OCI-LY7 (cell line): Measurements from ENCODE around the gene CYP2B6. TPM values are rescaled to one million over a fixed set of nuclear protein-coding genes. Genes with fewer than 3 reads are reported as not detected.

Experiments
- BruUV-seq: library from RNA; stranded (reverse); fragments of 400-500 nt; replicated peaks from 2 replicates; lab custom pipeline; 2021; lab: Mats Ljungman, UMichigan
- CTCF ChIA-PET: fragments of 300-600 bp; sonication (Branson Sonifier 250); formaldehyde crosslinking; loops from one replicate; lab custom pipeline; 2022; ENCODE audit warnings: antibody characterized with exemption; ENCODE audit not compliant: unreplicated experiment; lab: Charles Lee
- POLR2A ChIA-PET: fragments of 300-600 bp; sonication (Branson Sonifier 250); formaldehyde crosslinking; loops from one replicate; lab custom pipeline; 2022; ENCODE audit warnings: antibody characterized with exemption; lab: Charles Lee
- DNase-seq: peaks from one replicate; pipeline ENCODE4 v3.0.0-alpha.2; 2015; ENCODE audit warnings: low spot score
- H2AFZ ChIP-seq: fragments of 200-600 bp; sonication (generic), shearing (Covaris generic); 2 replicates; pipeline ENCODE4 v1.6.1; 2014; ENCODE audit warnings: mild to moderate bottlenecking, antibody characterized with exemption, low read length, moderate library complexity
- H3K27ac ChIP-seq: fragments of 200-600 bp; sonication (generic); 2 replicates; pipeline ENCODE4 v1.5.1; 2014; ENCODE audit warnings: mixed run types, low read depth, mild to moderate bottlenecking, moderate library complexity, low read length, inconsistent platforms; ENCODE audit not compliant: poor library complexity, severe bottlenecking
- H3K36me3 ChIP-seq: fragments of 200-600 bp; sonication (generic); 2 replicates; pipeline ENCODE4 v1.6.1; 2014; ENCODE audit warnings: mild to moderate bottlenecking, antibody characterized with exemption, low read length, moderate library complexity, mixed read lengths; ENCODE audit not compliant: insufficient read depth
- H3K4me1 ChIP-seq: fragments of 200-600 bp; sonication (generic); 2 replicates; pipeline ENCODE4 v1.5.1; 2014; ENCODE audit warnings: mild to moderate bottlenecking, low read length; ENCODE audit not compliant: insufficient read depth, poor library complexity, severe bottlenecking
- H3K4me2 ChIP-seq: fragments of 200-600 bp; sonication (generic); 2 replicates; pipeline ENCODE4 v1.6.1; 2014; ENCODE audit warnings: mild to moderate bottlenecking, low read length
- H3K4me3 ChIP-seq: fragments of 200-600 bp; sonication (generic); 2 replicates; pipeline ENCODE4 v1.5.1; 2014; ENCODE audit warnings: mild to moderate bottlenecking, low read depth, low read length; ENCODE audit not compliant: poor library complexity, severe bottlenecking
- H3K79me2 ChIP-seq: fragments of 200-600 bp; sonication (generic); 2 replicates; pipeline ENCODE4 v1.6.1; 2016; ENCODE audit warnings: low read depth, mild to moderate bottlenecking, low read length, moderate library complexity, mixed read lengths; ENCODE audit not compliant: insufficient read depth
- H3K9me2 ChIP-seq: fragments of 200-600 bp; sonication (generic); 2 replicates; pipeline ENCODE4 v1.6.1; 2016; ENCODE audit warnings: mild to moderate bottlenecking, low read length, mixed read lengths; ENCODE audit not compliant: insufficient read depth
- H3K9me3 ChIP-seq: fragments of 200-600 bp; sonication (generic); 2 replicates; pipeline ENCODE4 v1.6.1; 2014; ENCODE audit warnings: mild to moderate bottlenecking, mixed run types, low read length, mixed read lengths
- H4K20me1 ChIP-seq: fragments of 200-600 bp; sonication (generic); 2 replicates; pipeline ENCODE4 v1.6.1; 2014; ENCODE audit warnings: mild to moderate bottlenecking, antibody characterized with exemption, low read length, moderate library complexity, mixed read lengths; ENCODE audit not compliant: insufficient read depth
- EZH2phosphoT487 ChIP-seq: fragments of 200-600 bp; sonication (generic); IDR thresholded peaks from 2 replicates; pipeline ENCODE4 v1.6.1; 2018; ENCODE audit warnings: low read depth, borderline replicate concordance, mild to moderate bottlenecking, mixed run types, antibody characterized with exemption, low read length, moderate library complexity, mixed read lengths
- intact Hi-C: fragments of 100-400 bp; cut with micrococcal nuclease; formaldehyde crosslinking; loops from one replicate; pipeline ENCODE4 v1.10.0; 2022; ENCODE audit not compliant: unreplicated experiment
- total RNA-seq, 2 experiments: library from RNA; depleted of rRNA in 1 of 2; stranded (reverse); fragments of >200 nt in 1 of 2; shearing (Covaris generic) in 1 of 2; gene quantifications; 2 replicates each; pipeline ENCODE4 v1.2.3, GENCODE V29; 2014 to 2022
- TF ChIP-seq, protein P1 (sequence below): fragments of 200-600 bp; sonication (generic); conservative IDR thresholded peaks from 2 replicates; pipeline ENCODE4 v1.5.1; 2014; ENCODE audit warnings: mild to moderate bottlenecking, antibody characterized with exemption, low read length, moderate library complexity, mixed read lengths

The CYP2B6 gene
- total RNA-seq, 2 experiments from 2014 or later, result not detected

DNA sequence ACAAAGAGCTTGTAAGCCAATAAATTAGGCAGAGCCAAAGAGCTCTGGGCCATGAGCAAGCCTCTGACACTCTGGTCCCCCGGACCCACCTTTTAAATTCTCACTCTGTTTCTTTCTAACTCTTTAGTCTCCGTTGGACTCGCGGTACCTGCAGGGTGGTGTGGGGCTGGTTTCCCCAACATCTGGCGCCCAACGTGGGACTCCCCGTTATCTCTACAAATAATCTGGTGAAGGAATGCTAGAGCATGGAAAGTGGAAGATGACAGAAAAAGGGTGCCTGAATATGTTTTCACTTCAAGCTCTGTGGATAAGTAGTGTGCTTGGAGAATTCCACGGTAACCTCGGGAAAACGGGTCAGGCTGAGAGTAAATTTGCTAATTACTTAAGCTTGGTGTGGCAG lies 36.5 kb upstream of the CYP2B6 start:
- Histone ChIP-seq H3K4me2 (no peak overlapping the region), H3K4me1 (no peaks in the 10 kb centered on the region), H4K20me1 (no peaks in the 10 kb centered on the region), H2AFZ (no peak overlapping the region), H3K9me3 (peaks cover 20% of the 10 kb centered on the region), H3K4me3 (no peak overlapping the region), H3K36me3 (no peaks in the 10 kb centered on the region), H3K9me2 (no peaks in the 10 kb centered on the region), H3K79me2 (no peaks in the 10 kb centered on the region), H3K27ac (no peak overlapping the region)
- intact Hi-C loops, result no loop called here
- POLR2A ChIA-PET, result no interaction called here
- no peak for TF ChIP-seq EZH2phosphoT487
- TF ChIP-seq, protein P1, sequence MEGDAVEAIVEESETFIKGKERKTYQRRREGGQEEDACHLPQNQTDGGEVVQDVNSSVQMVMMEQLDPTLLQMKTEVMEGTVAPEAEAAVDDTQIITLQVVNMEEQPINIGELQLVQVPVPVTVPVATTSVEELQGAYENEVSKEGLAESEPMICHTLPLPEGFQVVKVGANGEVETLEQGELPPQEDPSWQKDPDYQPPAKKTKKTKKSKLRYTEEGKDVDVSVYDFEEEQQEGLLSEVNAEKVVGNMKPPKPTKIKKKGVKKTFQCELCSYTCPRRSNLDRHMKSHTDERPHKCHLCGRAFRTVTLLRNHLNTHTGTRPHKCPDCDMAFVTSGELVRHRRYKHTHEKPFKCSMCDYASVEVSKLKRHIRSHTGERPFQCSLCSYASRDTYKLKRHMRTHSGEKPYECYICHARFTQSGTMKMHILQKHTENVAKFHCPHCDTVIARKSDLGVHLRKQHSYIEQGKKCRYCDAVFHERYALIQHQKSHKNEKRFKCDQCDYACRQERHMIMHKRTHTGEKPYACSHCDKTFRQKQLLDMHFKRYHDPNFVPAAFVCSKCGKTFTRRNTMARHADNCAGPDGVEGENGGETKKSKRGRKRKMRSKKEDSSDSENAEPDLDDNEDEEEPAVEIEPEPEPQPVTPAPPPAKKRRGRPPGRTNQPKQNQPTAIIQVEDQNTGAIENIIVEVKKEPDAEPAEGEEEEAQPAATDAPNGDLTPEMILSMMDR, result no peak
- no TSS peak for BruUV-seq
- CTCF ChIA-PET, result no interaction called here
- peak; percentile 9 for DNase-seq

- Histone ChIP-seq H3K9me2 (no peaks in the 10 kb centered on the region), H2AFZ (no peak overlapping the region), H3K27ac (no peak overlapping the region), H3K4me2 (no peak overlapping the region), H3K4me3 (no peak overlapping the region), H3K4me1 (no peaks in the 10 kb centered on the region), H3K36me3 (no peaks in the 10 kb centered on the region), H4K20me1 (no peaks in the 10 kb centered on the region), H3K79me2 (no peaks in the 10 kb centered on the region), H3K9me3 (peaks cover 9% of the 10 kb centered on the region)
- no TSS peak for BruUV-seq
- intact Hi-C loops, result no loop called here
- ChIA-PET CTCF (no interaction called here), POLR2A (no interaction called here)
- no peak for TF ChIP-seq EZH2phosphoT487
- no peak for DNase-seq
Measured at GRCh38 chr19:40959338-40959737, 31.7 kb upstream of the CYP2B6 start.

DNA sequence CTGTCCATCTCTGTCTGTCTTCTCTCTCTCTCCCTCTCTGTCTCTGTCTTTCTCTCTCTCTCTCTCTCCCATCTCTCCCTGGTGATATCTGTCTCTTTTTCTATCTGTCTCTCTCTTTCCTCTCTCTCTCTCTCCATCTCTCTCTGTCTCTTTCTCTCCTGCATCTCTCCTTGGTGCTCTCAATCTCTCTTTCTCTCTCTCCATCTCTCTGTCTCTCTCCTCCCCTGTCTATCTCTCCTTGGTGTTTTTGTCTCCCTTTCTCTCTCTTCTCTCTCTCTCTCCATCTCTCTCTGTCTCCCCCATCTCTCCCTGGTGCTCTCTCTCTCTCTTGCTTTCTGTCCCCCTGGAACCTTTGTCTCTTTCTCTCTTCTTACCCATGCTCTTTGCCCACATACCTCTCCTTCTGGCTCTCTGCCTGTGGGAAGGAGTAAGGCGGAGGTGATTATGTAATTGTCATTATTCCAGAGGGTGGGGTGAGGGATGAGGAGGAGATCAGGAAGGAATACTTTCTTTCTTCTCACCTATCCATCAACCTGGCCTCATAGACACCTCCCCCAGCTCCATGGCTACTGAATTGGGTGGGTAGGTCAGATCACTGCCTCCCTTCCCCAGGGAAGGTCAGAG lies 30.9 kb upstream of the CYP2B6 start:
- no peak overlapping the region for H3K27ac ChIP-seq
- no peak overlapping the region for H2AFZ ChIP-seq
- intact Hi-C loops, result no loop called here
- CTCF ChIA-PET, result no interaction called here
- POLR2A ChIA-PET, result no interaction called here
- H3K4me3 ChIP-seq, result no peak overlapping the region
- BruUV-seq, result no TSS peak
- H3K4me2 ChIP-seq, result no peak overlapping the region
- peaks cover 1% of the 10 kb centered on the region; the same call in 1 of the 2 replicates for H3K9me3 ChIP-seq
- no peaks in the 10 kb centered on the region for H3K9me2 ChIP-seq
- no peaks in the 10 kb centered on the region for H3K4me1 ChIP-seq
- no peaks in the 10 kb centered on the region for H3K79me2 ChIP-seq
- no peaks in the 10 kb centered on the region for H4K20me1 ChIP-seq
- TF ChIP-seq, protein P1, result no peak
- TF ChIP-seq EZH2phosphoT487, result no peak
- H3K36me3 ChIP-seq, result no peaks in the 10 kb centered on the region
- DNase-seq, result no peak
